ENCODE data around the gene TEX14.
A peak's percentile ranks its signal among the peaks of the same experiment; 100 is the strongest.
"Not testable (repeated sequence)": the region's sequence is repeated elsewhere in the genome, so short reads cannot be mapped to it uniquely, and the experiment has no call there.

Gene TEX14

GRCh38 chr17:58555109-58555508, 136.7 kb downstream of the TEX14 start:
- DNase-seq = not testable (repeated sequence)

DNA sequence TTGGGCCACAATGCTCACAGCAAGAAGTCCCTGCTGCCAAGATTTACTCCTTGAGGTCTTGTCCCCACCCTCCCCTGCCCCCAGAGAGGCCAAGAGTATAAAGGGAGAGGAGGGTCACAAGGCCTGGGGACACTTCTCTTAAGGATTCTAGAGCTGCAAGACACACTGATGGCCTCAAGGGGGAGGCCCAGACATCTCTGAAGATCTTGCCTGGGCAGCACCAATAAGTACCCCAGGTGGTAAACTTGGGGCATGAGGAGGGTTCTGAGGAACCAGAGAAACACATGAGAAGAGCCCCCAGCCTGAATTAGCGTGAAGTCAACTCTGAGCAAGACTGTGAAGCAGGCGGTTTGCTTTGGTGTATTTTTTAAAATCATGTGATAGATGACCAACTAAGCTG, 150.6 kb downstream of the TEX14 start:
- no peak for DNase-seq

DNA sequence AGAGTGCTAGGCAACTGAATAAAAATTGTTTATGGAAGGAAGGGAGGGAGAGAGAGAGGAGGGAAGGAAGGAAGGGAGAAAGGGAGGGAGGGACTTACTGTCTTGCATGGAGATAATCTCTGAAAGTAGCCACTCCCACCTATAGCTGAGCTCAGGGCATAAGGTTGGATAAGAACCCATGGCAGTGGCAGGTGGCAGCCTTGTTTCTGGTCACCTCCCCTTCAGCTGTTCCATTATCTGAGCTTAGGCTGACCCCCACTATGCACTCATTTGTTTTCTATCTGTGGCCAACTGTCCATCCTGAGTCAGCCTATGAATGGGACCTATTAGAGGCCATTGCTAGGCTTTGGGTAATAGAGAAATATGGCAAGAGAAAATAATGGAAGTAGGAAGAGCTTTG, 152.1 kb downstream of the TEX14 start:
- DNase-seq = no peak

GRCh38 chr17:58538811-58539409, 152.9 kb downstream of the TEX14 start:
- DNase-seq = no peak

GRCh38 chr17:58537266-58537665, 154.6 kb downstream of the TEX14 start:
- no peak for DNase-seq

GRCh38 chr17:58536542-58536941, 155.3 kb downstream of the TEX14 start:
- DNase-seq = no peak

GRCh38 chr17:58535431-58535830, 156.4 kb downstream of the TEX14 start:
- DNase-seq = no peak

DNA sequence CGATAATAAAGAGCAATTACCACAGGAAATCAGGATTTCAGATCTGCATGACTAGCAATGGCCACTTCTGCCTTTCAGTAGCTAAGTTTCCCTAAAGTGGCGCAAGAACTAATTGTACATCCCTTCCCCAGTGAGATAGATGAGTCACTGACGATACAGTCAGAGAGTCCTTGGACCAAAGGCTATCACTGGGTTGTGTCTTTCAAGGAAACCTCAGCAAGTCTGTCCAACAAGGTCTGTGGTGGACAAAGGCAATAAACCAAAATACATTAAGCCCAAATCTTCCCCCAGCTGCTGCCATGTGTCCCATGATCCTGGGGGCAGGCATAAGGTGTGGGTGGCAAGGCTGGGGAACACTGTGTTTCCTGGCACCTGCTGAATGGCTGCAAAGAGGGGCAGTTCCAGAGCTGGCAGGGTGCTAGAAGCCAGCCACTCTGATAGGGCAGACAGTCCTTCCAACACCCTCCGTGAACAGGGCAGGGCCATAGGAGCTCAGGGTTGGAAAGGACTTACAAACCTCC, 156.9 kb downstream of the TEX14 start:
- no peak for DNase-seq

- DNase-seq = no peak
Measured at GRCh38 chr17:58534331-58534730, 157.5 kb downstream of the TEX14 start.

DNA sequence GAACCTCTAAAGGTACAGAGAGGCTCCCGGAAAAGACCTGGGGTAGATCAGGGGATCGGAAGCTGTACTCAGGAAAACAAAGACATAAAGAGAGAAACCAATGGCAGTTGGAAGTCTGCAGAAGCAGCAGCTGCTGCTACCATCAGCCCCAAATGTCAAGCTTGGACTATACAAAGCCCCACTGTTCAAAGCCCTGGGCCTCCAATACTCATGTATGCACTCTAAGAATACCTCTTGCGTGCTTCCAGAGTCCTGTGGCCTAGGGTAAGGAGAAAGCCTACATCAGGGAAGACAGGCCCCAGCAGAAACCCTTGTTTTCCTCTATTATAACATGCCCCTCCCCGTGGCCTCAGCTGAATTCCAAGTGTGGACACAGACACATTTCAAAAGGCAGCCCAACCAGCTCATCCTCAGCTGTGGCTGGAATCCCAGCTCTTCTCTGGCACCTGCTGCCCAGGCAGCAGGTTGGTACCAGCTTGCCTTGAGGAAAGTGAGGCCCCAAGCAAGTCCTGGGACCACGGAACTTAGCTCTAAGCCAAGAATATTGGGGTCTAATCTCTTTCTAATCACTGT, 158.1 kb downstream of the TEX14 start:
- no peak for DNase-seq

DNA sequence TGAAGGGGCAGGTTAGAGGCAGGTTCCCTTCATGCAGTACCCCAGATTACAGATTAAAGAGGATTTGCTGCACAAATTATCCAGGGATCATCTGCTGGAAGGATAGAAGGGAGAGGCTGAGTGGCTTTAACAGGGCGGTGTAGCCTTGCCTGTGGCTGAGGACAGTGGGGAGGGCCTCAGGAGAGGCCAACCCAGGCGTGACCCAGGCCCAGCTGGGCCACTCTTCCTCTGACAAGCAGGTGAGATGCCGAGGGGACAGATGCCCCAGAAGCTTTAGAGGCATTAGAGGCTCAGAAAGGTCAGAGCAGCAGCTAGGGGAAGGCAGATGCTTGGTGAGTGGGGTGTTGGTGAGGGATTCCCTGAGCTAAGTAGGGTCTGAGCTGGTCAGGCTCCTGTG, 159.3 kb downstream of the TEX14 start:
- DNase-seq = no peak

- peak; percentile 43 for DNase-seq
Measured at GRCh38 chr17:58531661-58532554, 159.9 kb downstream of the TEX14 start.

DNA sequence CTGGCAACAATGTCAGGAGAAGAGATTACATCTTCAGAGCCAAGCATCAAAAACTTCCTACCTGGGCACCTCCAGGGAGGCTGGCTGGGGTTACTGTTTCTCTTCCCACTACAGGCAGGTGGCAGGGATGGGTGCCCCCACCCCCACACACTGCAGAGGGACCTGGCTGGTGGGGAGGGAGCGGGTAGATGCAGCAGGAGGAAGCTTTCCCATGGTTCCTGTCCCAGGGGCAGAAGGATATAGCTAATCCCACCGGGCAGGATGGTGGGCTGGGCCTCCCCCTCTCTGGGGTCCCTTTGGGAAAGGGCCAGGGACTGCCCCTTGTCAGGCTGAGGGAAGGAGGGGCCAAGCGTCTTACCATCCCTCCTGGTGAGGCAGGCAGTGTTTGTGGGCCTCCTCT, 160.7 kb downstream of the TEX14 start:
- DNase-seq = no peak

DNA sequence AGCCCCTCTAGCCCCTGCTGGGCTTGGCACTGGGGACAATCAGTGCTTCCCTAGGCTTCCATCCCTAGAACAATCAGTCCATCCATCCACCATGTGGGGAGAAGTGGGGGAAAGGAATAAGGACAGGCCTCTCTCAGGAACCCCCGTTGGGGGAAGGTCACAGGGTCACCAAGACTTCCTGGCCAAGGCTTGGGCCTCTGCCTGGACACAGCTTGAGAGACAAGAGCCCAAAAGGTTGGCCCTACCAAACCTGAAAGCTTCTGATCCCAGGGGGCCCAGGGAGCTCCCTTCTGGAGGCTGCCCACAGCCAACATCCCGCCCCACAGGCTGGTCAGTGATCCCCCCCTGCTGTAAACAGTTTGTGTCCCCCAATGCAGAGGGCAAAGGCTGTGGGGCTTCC, 161.2 kb downstream of the TEX14 start:
- DNase-seq = no peak

DNA sequence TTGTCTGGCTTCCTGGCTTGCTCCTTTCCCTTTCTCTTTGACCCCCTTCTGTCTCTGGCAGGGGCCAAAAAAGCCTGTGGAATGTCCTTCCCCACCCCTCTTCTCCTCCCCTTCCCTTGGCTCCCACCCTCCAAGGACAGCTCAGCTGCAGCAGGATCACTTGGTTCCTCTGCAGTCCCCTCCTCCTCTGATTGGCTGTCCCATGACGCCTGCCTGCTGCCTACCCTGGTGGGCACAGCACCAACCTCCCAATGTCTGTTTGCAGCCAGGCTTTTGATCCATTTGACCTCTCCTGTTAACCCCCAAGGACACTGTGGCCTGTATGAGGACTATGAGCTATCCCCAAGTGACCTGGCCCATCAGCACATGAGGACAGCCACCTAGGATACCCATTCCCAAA, 162.6 kb downstream of the TEX14 start:
- no peak for DNase-seq

GRCh38 chr17:58528443-58528842, 163.4 kb downstream of the TEX14 start:
- no peak for DNase-seq

- no peak for DNase-seq
Measured at GRCh38 chr17:58527949-58528348, 163.9 kb downstream of the TEX14 start.

DNA sequence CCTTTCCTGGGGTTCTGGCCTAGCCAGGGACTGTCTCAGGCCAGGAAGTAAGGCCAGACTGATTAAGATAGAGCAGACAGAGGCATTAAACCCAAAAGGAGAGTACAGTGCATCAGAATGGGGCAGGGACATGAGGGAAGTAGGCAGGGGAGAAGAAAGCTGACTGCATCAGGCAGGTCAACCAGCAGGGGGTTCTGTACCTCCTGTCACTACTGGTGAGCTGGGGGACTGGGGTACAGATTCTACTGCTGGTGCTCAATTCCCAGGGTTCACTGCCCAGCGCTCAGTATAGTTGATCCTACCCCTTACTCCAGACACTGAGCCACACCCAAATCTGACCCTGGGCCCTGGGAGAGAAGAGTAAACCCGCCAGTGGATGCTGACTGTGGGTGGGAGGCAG, 164.5 kb downstream of the TEX14 start:
- DNase-seq = no peak

GRCh38 chr17:58525239-58525638, 166.6 kb downstream of the TEX14 start:
- no peak for DNase-seq

DNA sequence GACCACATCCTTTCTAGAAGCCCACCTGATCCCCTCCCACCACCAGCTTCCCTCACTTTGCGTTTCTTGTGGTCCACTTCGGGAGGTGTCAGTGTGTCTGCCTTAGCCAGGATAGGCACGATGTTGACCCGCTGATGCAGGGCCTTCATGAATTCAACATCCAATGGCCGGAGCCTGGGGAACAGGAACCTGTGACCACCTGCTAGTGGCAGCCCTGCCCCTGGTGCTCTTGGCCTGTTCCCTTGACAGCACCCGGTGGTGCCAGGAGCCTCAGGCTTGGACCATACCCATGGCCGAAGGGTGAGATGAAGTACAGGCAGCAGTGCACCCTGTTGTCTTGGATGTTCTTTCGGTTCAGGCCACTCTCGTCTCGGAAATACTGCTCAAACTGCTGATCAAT, 170.2 kb downstream of the TEX14 start:
- DNase-seq = no peak

DNA sequence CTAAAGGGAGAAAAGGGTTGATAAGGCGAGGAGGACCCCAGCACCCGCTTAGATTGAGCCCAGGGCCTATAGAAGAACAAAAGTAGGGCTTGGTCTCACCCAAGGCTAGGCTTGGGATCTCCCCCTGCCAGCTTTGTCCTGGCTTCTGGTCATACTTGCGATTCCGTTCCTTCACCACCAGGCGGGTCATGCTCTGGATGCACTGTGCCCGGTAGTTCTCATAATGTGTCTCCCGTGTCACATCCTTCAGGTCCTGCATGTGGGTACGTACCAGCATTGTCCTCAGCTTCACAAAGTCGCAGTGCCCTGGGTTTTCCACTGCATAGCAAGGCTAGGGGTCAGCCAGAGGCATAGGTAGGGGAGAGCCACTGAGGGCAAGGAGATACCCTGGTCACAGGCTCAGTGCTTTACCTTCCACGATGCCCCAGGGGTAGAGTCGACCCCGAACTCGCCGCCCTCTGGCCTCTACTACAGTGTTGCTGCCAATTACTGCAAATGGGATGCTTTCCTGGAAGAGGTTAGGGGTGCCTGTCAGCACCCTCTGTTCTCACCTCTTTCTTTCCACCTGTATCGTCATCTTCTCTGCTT, 170.9 kb downstream of the TEX14 start:
- DNase-seq = no peak

DNA sequence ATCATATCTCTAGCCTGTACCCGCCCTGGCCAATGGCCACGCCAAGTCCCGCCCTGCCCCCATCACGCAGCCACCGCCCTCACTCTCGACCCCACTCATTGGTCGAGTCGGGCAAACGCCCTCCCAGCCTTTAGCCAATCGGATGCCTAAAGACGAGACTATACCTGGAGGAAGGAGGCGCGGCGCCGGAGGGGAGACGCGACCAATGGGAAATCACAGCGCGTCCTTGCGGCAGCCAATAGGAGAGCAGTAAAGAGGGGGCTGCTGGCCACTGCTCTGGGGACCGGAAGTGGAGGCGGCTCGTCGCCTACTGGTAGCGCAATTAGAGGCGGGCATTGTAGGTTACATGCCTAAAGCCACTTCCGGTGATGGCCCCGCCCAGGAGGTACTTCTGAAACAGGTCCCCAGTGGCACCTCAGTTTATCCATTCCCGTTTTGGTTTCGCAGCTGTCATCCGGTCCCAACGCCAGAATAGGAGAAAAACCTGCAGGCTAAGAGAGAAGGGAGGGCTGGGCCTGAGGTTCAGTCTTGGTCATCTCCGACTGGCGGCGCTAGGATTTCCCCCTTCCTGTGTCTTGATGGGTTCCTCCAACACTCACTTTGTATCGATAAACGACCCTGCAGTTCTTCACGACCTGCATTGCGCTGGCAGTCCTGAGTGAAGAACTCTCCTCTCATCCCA, 173.8 kb downstream of the TEX14 start:
- DNase-seq = peak; percentile 99

DNA sequence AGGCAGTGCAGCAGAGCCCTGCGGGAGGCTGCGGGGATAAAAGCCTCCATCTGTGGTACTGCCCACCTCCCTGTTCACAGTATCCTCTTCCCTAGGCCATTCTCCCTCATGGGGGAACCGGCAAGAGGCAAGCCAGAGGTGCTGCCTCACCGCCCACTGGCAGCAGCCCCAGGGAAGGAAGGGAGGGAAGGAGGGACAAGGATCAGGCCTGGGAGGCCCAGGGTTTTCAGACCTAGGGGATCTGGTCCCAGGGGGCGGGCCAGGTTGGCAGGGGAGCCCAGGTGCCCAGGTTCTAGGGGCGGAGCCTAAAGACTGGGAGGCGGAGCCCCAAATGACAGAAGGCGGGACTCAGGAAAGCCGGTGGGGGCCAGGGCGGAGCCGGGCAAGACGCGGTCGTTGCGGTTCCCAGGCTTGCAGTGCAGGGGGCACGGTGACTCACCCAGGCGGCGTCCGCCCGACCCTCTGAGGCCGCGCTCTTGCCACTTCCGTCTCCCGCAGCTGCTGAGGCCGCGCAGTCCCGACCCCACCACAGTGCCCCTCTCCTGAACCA, 174.4 kb downstream of the TEX14 start:
- DNase-seq = no peak
